ACC112 (cell line): ENCODE results near the gene ZMIZ1.

Experiments
- H2AFZ ChIP-seq: fragments of 200-600 bp; sonication (generic); one replicate; pipeline ENCODE4 v1.6.0; 2017; ENCODE audit warnings: antibody characterized with exemption, low read length; ENCODE audit not compliant: unreplicated experiment
- H3K27ac ChIP-seq: fragments of 200-600 bp; sonication (generic); 2 replicates; pipeline ENCODE4 v1.5.1; 2014; ENCODE audit warnings: low read depth, mild to moderate bottlenecking, antibody characterized with exemption, low read length, moderate library complexity
- H3K27me3 ChIP-seq: fragments of 200-600 bp; sonication (generic); 2 replicates; pipeline ENCODE4 v1.6.1; 2014; ENCODE audit warnings: mild to moderate bottlenecking, antibody characterized with exemption, low read length, moderate library complexity, mixed read lengths; ENCODE audit not compliant: insufficient read depth
- H3K36me3 ChIP-seq: fragments of 200-600 bp; sonication (generic); 2 replicates; pipeline ENCODE4 v1.6.1; 2016; ENCODE audit warnings: mild to moderate bottlenecking, antibody characterized with exemption, low read length, moderate library complexity, mixed read lengths; ENCODE audit not compliant: insufficient read depth
- H3K4me1 ChIP-seq: fragments of 200-600 bp; sonication (generic); one replicate; pipeline ENCODE4 v1.6.1; 2016; ENCODE audit warnings: low read length, mixed read lengths; ENCODE audit not compliant: insufficient read depth, unreplicated experiment, control insufficient read depth
- H3K4me3 ChIP-seq: fragments of 200-600 bp; sonication (generic); 2 replicates; pipeline ENCODE4 v1.5.1; 2014; ENCODE audit warnings: mild to moderate bottlenecking, low read depth, low read length
- H3K79me2 ChIP-seq: fragments of 200-600 bp; sonication (generic); one replicate; pipeline ENCODE4 v1.6.0; 2016; ENCODE audit warnings: low read length; ENCODE audit not compliant: control insufficient read depth, unreplicated experiment, insufficient read depth

ZMIZ1 gene

DNA sequence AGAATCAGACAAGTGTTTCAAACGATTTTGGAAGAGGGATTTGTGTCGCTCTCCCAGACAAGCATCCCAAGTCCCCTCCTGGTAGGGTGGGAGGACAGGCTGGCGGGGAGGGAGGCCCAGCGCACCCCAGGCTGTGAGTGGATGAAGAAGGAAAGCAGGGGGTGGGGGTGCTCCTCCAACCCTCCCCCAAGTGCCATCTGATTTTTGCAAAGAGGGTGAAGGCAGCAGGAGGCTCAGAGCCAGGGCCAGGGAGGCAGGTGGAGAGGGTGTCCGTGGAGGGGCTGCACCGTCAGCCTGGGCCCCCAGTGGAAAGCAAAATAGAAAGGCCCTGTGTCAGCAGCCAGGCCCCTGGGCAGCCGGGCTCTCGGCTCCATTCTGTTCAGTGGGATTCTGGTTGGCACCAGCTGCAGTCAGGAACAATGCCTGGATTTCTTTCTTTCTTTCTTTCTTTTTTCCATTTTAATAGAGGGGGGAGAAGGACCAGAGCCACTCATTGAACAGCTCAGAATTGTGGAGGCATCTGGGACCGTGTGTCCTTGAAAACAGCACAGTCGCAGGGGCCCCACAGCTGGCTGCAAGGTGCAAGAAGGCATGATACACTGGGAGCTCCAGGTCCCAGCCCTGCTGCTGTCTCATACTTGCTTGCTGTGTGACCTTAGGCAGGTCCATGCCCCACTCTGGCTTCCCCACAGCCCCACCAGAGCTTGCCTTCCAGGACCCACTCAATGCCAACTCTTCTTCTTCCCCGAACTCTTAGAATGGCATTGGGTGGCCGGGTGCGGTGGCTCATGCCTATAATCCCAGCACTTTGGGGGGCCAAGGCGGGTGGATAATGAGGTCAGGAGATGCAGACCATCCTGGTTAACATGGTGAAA is 7.1 kb upstream of the ZMIZ1 start:
- Histone ChIP-seq H3K4me3 (no peak overlapping the region), H3K27ac (no peak overlapping the region), H3K4me1 (peaks cover 3% of the 10 kb centered on the region), H3K27me3 (no peaks in the 10 kb centered on the region), H3K79me2 (no peaks in the 10 kb centered on the region), H3K36me3 (no peaks in the 10 kb centered on the region), H2AFZ (no peak overlapping the region)

DNA sequence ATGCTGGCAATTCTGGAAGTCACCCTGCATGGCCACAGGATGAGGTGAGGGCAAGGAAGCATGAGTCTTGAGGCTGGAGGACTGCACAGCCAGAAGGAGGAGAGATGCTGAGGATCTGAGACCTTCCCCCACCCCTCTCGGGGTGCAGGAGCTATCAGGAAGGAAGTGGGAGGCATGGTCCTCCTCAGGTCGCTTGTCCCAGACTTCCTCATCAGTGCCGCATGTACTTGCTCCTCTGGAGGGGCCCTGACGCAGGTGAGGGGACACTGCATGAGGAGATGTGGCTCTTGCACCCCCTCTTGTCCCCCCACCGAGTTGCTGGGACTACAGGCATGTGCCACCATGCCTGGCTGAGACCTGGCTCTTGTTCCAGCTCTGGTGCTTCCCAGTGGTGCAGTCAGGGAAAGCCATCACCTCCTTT is 5.7 kb upstream of the ZMIZ1 start:
- no peaks in the 10 kb centered on the region for H3K27me3 ChIP-seq
- no peak overlapping the region for H3K4me3 ChIP-seq
- no peaks in the 10 kb centered on the region for H3K79me2 ChIP-seq
- no peaks in the 10 kb centered on the region for H3K36me3 ChIP-seq
- H2AFZ ChIP-seq = no peak overlapping the region
- peaks cover 4% of the 10 kb centered on the region for H3K4me1 ChIP-seq
- no peak overlapping the region for H3K27ac ChIP-seq

DNA sequence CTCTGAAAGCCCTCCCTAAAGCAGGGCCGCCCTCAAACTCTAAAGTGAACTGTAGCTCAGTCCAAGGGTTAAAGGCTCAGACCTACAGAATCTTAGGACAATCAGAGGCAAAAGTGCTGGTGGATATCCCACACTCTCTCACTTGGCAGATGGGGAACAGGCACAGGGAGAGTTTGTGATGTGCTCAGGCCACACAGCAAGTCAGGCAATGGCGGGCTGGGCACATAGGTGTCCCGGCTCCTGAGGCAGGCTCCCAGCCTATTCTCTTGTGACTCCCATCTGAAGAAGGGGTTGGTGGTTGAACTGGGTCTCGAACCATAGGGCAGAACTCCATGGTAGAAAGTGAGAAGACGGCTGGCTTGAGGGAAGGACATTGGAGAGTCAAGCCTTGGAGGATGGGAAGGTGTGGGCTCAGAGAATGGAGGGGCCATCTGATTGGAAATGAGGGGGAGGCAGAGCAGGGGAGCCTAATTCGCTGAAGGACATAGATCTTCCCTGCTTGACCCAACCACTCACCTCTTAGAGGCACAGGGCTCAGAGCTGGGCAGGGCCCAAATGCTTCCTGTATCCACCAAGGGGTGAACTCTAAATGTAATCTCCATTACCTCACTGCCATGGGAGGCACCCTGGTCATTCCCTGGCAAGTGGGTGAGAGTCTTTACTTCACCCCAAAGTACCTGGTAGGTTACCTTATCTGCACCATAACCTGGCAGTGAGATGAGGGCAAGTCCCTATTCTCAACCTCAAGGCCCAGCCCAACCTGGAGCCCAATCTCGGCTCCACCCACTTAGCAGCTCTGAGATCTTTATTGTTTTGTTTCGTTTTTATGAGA is 4.9 kb upstream of the ZMIZ1 start:
- H2AFZ ChIP-seq = no peak overlapping the region
- H3K4me3 ChIP-seq = no peak overlapping the region
- H3K27ac ChIP-seq = no peak overlapping the region
- H3K36me3 ChIP-seq = no peaks in the 10 kb centered on the region
- H3K27me3 ChIP-seq = no peaks in the 10 kb centered on the region
- H3K4me1 ChIP-seq = peaks cover 4% of the 10 kb centered on the region
- H3K79me2 ChIP-seq = no peaks in the 10 kb centered on the region

DNA sequence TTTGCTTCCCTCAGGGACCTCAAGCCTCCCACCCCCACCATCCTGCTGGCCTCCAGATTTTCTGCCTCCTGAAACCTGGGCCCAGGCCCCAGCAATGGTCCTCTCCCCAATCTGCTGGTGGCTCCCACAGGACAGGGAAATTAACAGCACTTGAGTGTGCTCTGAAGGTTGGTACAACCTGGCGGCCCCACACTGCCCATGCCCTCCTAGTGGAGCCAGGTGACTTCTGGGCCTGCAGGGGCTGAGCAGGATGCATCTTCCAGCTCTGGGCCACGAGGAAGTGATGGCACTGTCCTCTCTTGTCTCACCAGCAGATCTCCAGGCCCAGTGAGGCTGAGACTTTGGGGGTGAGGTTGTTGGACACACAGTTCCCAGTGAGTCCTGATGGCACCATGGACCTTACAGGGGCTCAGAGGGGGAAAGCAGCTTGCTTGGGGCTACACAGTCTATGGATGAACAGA is 3.6 kb upstream of the ZMIZ1 start:
- Histone ChIP-seq H3K27ac (no peak overlapping the region), H3K79me2 (peaks cover 9% of the 10 kb centered on the region), H3K4me3 (no peak overlapping the region), H3K27me3 (no peaks in the 10 kb centered on the region), H3K36me3 (no peaks in the 10 kb centered on the region), H2AFZ (no peak overlapping the region), H3K4me1 (peaks cover 4% of the 10 kb centered on the region)

DNA sequence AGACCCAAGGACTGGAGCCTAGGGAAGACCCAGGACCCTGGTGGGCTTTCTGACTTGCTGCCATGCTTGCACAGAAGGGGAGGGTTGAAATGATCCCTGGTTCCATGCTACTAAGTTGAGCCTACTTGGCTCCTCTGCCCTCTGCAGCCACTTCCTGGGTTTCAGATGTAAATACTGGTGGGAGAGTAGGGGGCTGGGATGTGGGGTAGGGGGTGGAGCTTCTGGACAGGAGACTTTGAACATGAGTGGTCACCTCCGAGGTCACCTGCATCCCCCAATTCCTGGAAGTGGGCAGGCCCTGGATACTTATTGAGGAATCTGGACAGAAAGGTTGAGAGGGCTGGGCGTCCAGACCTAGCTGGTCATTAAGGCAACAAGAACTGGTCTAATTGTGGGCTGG is 2.9 kb upstream of the ZMIZ1 start:
- H3K4me1 ChIP-seq = peaks cover 4% of the 10 kb centered on the region
- no peaks in the 10 kb centered on the region for H3K27me3 ChIP-seq
- no peak overlapping the region for H2AFZ ChIP-seq
- H3K27ac ChIP-seq = no peak overlapping the region
- H3K36me3 ChIP-seq = no peaks in the 10 kb centered on the region
- H3K79me2 ChIP-seq = peaks cover 14% of the 10 kb centered on the region
- H3K4me3 ChIP-seq = no peak overlapping the region

DNA sequence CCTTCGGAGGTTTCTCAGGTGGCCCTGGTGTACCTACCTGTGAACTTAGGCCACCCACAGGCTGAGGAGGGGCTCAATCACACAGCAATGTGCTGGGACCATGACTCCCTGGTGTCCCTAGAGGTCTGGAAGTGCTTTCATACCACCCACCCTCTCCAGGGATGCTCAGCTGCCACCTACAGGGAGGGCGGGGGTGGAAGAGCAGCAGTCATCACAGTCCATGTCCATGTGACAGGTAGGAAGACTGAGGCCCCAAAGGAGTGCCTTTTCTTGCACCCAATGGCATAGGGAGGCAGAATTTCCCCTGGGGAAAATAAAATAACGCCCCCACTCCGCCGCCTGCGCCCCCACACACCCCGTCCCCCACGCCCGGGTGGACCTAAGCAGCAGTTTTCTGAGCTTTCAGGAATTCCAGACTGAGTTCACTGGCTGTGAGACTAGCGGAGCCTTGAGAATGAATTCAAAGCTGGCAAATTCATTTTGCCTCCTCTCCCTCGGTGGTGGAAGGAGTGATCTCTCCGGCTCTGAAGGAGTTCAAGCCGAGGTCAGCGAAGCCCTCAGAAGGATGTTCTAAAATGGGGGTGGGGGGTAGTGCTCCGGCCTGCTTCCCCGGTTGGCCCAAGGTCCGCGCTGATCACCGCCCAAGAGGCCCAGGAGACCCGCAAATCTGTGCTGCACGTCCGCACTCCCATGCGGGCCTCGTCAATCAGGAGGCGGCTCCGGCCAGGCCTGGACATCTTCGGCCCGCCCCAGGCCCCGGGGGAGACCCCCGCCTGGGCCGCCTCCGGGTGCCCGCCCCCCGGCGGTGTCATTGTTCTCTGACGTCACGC is 2.1 kb upstream of the ZMIZ1 start:
- Histone ChIP-seq H3K4me1 (peaks cover 4% of the 10 kb centered on the region), H3K4me3 (peak overlapping the region; percentile 76), H3K27ac (peak overlapping the region; percentile 35), H3K27me3 (no peaks in the 10 kb centered on the region), H3K79me2 (peaks cover 20% of the 10 kb centered on the region), H2AFZ (peak overlapping the region; percentile 42), H3K36me3 (no peaks in the 10 kb centered on the region)

DNA sequence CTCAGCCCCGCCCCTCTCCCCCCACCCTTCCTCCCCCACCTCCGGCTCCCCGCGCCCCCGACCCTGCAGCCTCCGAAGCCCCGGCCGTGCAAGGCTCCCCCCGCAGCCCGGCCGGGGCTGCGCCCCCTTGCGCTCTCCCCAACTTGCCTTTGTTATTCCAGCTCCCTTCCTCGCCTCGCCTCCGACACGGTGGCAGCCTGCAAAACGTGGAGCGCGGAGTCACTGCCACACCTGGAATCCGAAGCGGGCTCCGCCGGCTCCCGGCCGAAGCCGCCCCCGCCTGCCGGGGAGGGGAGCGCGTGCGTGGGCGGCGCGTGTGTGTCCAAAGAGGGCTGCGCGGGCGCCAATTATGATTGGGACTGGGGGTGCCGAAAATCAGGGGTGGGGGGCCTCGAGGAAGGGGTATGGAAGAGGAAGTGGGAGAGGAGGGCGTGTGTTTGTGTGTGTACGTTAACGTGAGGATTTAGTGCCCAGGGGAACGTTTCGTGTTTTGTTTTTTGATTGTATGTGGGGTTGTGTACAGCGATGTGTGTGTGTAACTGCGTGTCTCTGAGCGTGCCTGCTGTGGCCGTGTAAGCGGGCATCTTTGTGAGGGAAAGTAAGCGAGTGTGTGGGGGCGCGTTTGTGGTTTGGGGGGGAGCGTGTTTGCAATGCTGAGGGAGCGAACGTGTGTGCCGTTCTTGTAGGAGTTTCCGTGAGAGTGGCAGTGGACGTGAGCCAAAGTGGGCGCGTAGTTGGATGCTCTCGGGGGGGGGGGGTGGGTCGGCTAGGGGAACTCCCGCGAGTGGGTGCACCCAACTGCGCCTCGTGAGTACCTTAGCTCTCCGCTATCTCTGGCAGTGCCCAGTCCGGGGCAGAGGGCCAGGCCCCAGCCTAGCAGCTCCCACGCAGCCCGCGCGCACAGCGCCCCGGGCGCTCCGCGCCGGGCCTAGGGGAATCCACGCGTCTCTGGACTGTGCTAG is 1.2 kb upstream of the ZMIZ1 start:
- H3K4me1 ChIP-seq = peaks cover 10% of the 10 kb centered on the region
- H3K27me3 ChIP-seq = no peaks in the 10 kb centered on the region
- H3K4me3 ChIP-seq = peak overlapping the region; percentile 98
- peak overlapping the region; percentile 74; the same call in 1 of the 2 replicates for H3K27ac ChIP-seq
- peaks cover 29% of the 10 kb centered on the region for H3K79me2 ChIP-seq
- no peaks in the 10 kb centered on the region for H3K36me3 ChIP-seq
- H2AFZ ChIP-seq = peak overlapping the region; percentile 31

DNA sequence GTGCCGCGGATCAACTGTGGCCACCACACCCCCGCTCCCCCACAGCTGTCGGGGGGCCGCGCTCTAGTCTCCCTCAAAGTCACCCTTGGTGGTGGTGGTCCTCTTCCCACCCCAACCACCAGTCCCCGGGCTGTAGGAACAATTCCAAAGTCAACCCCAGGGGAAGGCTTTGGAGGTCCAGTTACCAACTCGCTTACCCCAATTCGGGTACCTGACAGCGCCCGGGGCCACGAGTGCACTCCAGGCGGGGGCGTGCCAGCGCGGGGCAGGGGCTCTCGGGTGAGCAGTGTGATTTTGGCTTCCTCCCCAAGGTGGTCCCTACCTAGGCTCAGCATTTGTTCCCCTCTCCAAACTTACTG is 584 bp upstream of the ZMIZ1 start:
- Histone ChIP-seq H3K27me3 (no peaks in the 10 kb centered on the region), H3K36me3 (no peaks in the 10 kb centered on the region), H3K4me1 (peaks cover 16% of the 10 kb centered on the region), H3K79me2 (peaks cover 36% of the 10 kb centered on the region), H3K4me3 (peak overlapping the region; percentile 98), H3K27ac (peak overlapping the region; percentile 74), H2AFZ (peak overlapping the region; percentile 31)

DNA sequence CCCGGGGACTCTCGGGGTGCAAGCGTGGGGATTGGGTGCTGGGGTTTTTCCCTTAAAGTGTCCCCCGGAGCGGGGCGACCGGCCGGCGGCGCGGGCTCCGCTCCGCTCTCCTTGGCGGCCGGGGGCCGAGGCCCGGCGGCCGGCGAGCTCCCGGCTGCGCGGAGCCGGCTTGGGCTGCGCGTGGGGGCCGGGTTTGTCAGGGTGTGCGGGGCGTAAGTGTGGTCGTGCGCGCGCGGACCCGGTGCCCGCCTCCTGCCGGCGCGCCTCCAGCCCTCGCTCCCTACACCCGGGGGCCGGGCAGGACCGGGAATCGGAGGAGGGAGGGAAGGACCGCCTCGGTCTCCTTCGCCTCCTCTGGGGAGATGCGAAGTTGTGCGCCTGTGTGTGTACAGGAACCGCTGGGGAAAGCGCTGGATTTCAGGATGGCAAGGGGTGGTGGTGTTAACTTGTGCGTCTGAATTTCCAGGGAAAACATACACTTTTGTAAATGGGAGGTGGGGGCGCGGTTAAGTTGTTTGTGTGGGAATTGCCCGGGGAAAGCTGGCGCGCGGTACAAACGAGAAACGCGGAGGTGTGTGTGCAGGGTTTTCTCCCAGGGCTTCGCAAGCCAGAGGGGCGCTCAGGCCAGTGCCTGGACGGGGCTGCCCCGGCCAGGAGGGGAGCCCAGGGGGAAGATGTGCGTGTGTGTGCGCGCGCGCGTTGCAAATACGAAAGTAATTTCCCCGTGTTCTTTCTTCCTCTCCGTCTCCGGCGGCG is 737 bp downstream of the ZMIZ1 start:
- Histone ChIP-seq H3K36me3 (no peaks in the 10 kb centered on the region), H3K4me1 (peaks cover 30% of the 10 kb centered on the region), H3K27ac (peak overlapping the region; percentile 74), H3K4me3 (peak overlapping the region; percentile 98), H3K27me3 (no peaks in the 10 kb centered on the region), H3K79me2 (peaks cover 49% of the 10 kb centered on the region), H2AFZ (no peak overlapping the region)
